GM12878 (cell line): ENCODE results near the gene USP10. TPM values are rescaled to one million over a fixed set of nuclear protein-coding genes. Genes with fewer than 3 reads are reported as not detected.

Experiments
- ATAC-seq: fragments of 200-7000 bp; cut with Tn5 transposase; 3 replicates; pipeline ENCODE4 v1.9.1; 2020; ENCODE audit warnings: mild to moderate bottlenecking, moderate library complexity
- BruUV-seq: library from RNA; stranded (reverse); fragments of 400-500 nt; replicated peaks from 2 replicates; lab custom pipeline; 2021; lab: Mats Ljungman, UMichigan
- CTCF ChIA-PET: fragments of 300-600 bp; sonication (Branson Sonifier 250); formaldehyde crosslinking; extraction: SDS; loops from one replicate; lab custom pipeline; 2021; ENCODE audit warnings: inconsistent platforms; lab: Yijun Ruan, JAX
- POLR2A ChIA-PET: fragments of 350-600 bp; formaldehyde crosslinking; extraction: SDS; loops from one replicate; lab custom pipeline; 2021; ENCODE audit warnings: inconsistent platforms; lab: Charles Lee
- RAD21 ChIA-PET: fragments of 300-600 bp; sonication (Branson Sonifier 250); formaldehyde crosslinking; loops from one replicate; lab custom pipeline; 2023; ENCODE audit warnings: antibody characterized with exemption; ENCODE audit not compliant: unreplicated experiment; lab: Charles Lee
- SMC1A ChIA-PET: fragments of 300-600 bp; sonication (Branson Sonifier 250); formaldehyde crosslinking; loops from one replicate; lab custom pipeline; 2023; ENCODE audit not compliant: unreplicated experiment, uncharacterized antibody; lab: Charles Lee
- DNase-seq: peaks from one replicate; pipeline ENCODE4 v3.0.0-alpha.2; 2011; ENCODE audit warnings: low read depth, low spot score
- FAIRE-seq: peaks from 3 replicates; lab custom pipeline; 2011; peaks lifted over from hg19 to GRCh38; lab: Jason Lieb, UNC
- H2AFZ ChIP-seq: 2 replicates; pipeline ENCODE4 v1.6.0; 2011; ENCODE audit warnings: low read depth, low read length, control low read depth; ENCODE audit not compliant: control insufficient read depth
- H3K27ac ChIP-seq: 2 replicates; pipeline ENCODE4 v1.5.1; 2011; ENCODE audit warnings: control low read depth; ENCODE audit not compliant: control insufficient read depth, insufficient read depth
- H3K27me3 ChIP-seq, 2 experiments: replicated peaks in 1 of 2; 2 replicates each; pipeline versions ENCODE4 v1.6.0 to v1.6.1; 2011; ENCODE audit warnings: low read length in 1 of 2; ENCODE audit not compliant: control insufficient read depth in 2 of 2, insufficient read depth in 2 of 2
- H3K36me3 ChIP-seq, 2 experiments: 2 replicates each; pipeline ENCODE4 v1.5.1; 2011; ENCODE audit warnings: low read length in 1 of 2; ENCODE audit not compliant: control insufficient read depth in 2 of 2, insufficient read depth in 2 of 2
- H3K4me1 ChIP-seq: 2 replicates; pipeline ENCODE4 v1.6.1; 2011; ENCODE audit warnings: mild to moderate bottlenecking, low read length, moderate library complexity, mixed read lengths; ENCODE audit not compliant: control insufficient read depth, insufficient read depth
- H3K4me2 ChIP-seq: 2 replicates; pipeline ENCODE4 v1.6.0; 2011; ENCODE audit warnings: control low read depth; ENCODE audit not compliant: control insufficient read depth, insufficient read depth
- H3K4me3 ChIP-seq: fragments of 200-600 bp; sonication (generic); 2 replicates; pipeline ENCODE4 v1.5.1; 2016
- H3K79me2 ChIP-seq: 2 replicates; pipeline ENCODE4 v1.6.0; 2011; ENCODE audit warnings: low read length; ENCODE audit not compliant: control insufficient read depth, insufficient read depth
- H3K9ac ChIP-seq: 2 replicates; pipeline ENCODE4 v1.8.0; 2011; ENCODE audit warnings: low read length, control low read depth, mixed read lengths; ENCODE audit not compliant: control insufficient read depth, insufficient read depth
- H3K9me3 ChIP-seq: replicated peaks from 3 replicates; pipeline ENCODE4 v1.5.1; 2011; ENCODE audit warnings: mild to moderate bottlenecking, low read length; ENCODE audit not compliant: control insufficient read depth, insufficient read depth
- H4K20me1 ChIP-seq: 2 replicates; pipeline ENCODE4 v1.6.0; 2011; ENCODE audit not compliant: control insufficient read depth, insufficient read depth
- CEBPZ ChIP-seq: fragments of 150-350 bp; IDR thresholded peaks from 2 replicates; pipeline ENCODE4 v1.6.1; 2016; ENCODE audit warnings: low read depth, low read length
- CHD4 ChIP-seq: fragments of 200-600 bp; sonication (generic); IDR thresholded peaks from 2 replicates; pipeline ENCODE4 v1.6.1; 2016; ENCODE audit warnings: mild to moderate bottlenecking
- CUX1 ChIP-seq: IDR thresholded peaks from 2 replicates; pipeline ENCODE4 v1.6.1; 2012; ENCODE audit warnings: improper control_type of control experiment, low read depth, low read length; ENCODE audit not compliant: insufficient replicate concordance
- E2F8 ChIP-seq: fragments of 450-650 bp; IDR thresholded peaks from 2 replicates; pipeline ENCODE4 v1.6.1; 2018; ENCODE audit warnings: mild to moderate bottlenecking, low read depth, moderate library complexity; ENCODE audit not compliant: partially characterized antibody
- ETV6 ChIP-seq, 2 experiments: fragments of 450-650 bp in 1 of 2; IDR thresholded peaks in 1 of 2; conservative IDR thresholded peaks in 1 of 2; 2 replicates each; pipeline ENCODE4 v1.6.1; 2014; ENCODE audit warnings: antibody characterized with exemption in 1 of 2, borderline replicate concordance in 1 of 2, low read depth in 1 of 2, mild to moderate bottlenecking in 1 of 2, moderate library complexity in 1 of 2
- JUND ChIP-seq: IDR thresholded peaks from 2 replicates; pipeline ENCODE4 v1.6.1; 2012; ENCODE audit warnings: low read depth, mild to moderate bottlenecking, low read length, improper control_type of control experiment, moderate library complexity
- POLR2AphosphoS2 ChIP-seq: IDR thresholded peaks from 2 replicates; pipeline ENCODE4 v1.6.1; 2011; ENCODE audit warnings: low read depth, mild to moderate bottlenecking, low read length, improper control_type of control experiment, moderate library complexity
- TCF3 ChIP-seq: IDR thresholded peaks from 2 replicates; pipeline ENCODE4 v1.6.1; 2012; ENCODE audit warnings: low read depth, mild to moderate bottlenecking, low read length, borderline replicate concordance; ENCODE audit not compliant: insufficient read depth
- WRNIP1 ChIP-seq: IDR thresholded peaks from 2 replicates; pipeline ENCODE4 v1.6.1; 2011; ENCODE audit warnings: low read depth, low read length, improper control_type of control experiment, borderline replicate concordance
- WGBS: methylation state at CpG from one replicate; pipeline ENCODE4 v1.1.6; 2016; ENCODE audit warnings: low lambda C conversion rate; ENCODE audit not compliant: insufficient replicate concordance, insufficient coverage; ENCODE audit errors: missing lambda C conversion rate; 5-methylcytosine and 5-hydroxymethylcytosine counted together
- in situ Hi-C: fragments of 300-500 bp; cut with MboI; formaldehyde crosslinking; loops from 9 replicates; pipeline ENCODE4 v1.14.3; 2018; ENCODE audit warnings: mixed read lengths
- intact Hi-C: fragments of 100-400 bp; cut with micrococcal nuclease; formaldehyde crosslinking; loops from one replicate; pipeline ENCODE4 v1.14.2; 2022; ENCODE audit not compliant: unreplicated experiment
- polyA plus RNA-seq, 11 experiments: library from polyadenylated mRNA; depleted of rRNA in 4 of 11; unstranded in 6 of 11; stranded (reverse) in 5 of 11; fragments of >200 nt; fragmentation: Nextera tagmentation in 4 of 11; fragmentation: Illumina TruSeq in 1 of 11; extraction: Ambion mirVana in 4 of 11; extraction: Trizol in 1 of 11; gene quantifications; 1 replicate in 1 of 11; 2 replicates in 10 of 11; pipeline versions ENCODE4 v1.2.1 to v1.2.3, GENCODE V29; 2011 to 2016; ENCODE audit warnings: inconsistent platforms in 2 of 11, missing spikeins in 2 of 11, low read depth in 1 of 11
- total RNA-seq, 4 experiments: library from RNA; depleted of rRNA in 3 of 4; stranded (reverse); fragments of >200 nt in 3 of 4; fragmentation: Illumina TruSeq in 1 of 4; extraction: Trizol in 1 of 4; gene quantifications; 2 replicates each; pipeline versions ENCODE4 v1.2.1 to v1.2.3, GENCODE V29; 2013 to 2021

Gene USP10
- total and polyA plus RNA-seq, 10 of the 15 experiments (the other 5 are each of a cell fraction or from before 2014, with no cell fraction given): 46.1 to 160 (median 105) TPM

- TF ChIP-seq E2F8: no peak
- no peak for TF ChIP-seq CUX1
- TF ChIP-seq WRNIP1: no peak
Observed at GRCh38 chr16:84806890-84807258, 107.1 kb downstream of the USP10 start (continued).

- ChIA-PET POLR2A (no interaction called here), SMC1A (no interaction called here), RAD21 (no interaction called here), CTCF (no interaction called here)
- H4K20me1 ChIP-seq: no peaks in the 10 kb centered on the region
- 57% methylated on average over 6 of the region's 7 CpGs for WGBS
- no peaks in the 10 kb centered on the region for H3K79me2 ChIP-seq
- no peak for DNase-seq
- in situ Hi-C loops (no loop called here), intact Hi-C loops (loop anchor here (1.0 kb wide), 1 partner anchor 26 kb away; no protein-coding TSS in a partner anchor)
- H3K4me3 ChIP-seq: no peak overlapping the region
- no peak overlapping the region for H3K9ac ChIP-seq
- H3K36me3 ChIP-seq: no peaks in the 10 kb centered on the region
- no peak for ATAC-seq
- H3K9me3 ChIP-seq: no peaks in the 10 kb centered on the region; the same call in 2 of the 3 replicates
- H2AFZ ChIP-seq: no peak overlapping the region
- no peak for FAIRE-seq
- no peak overlapping the region for H3K27ac ChIP-seq
- no TSS peak for BruUV-seq
- H3K4me1 ChIP-seq: peaks cover 21% of the 10 kb centered on the region
- H3K27me3 ChIP-seq: no peaks in the 10 kb centered on the region
- no peak overlapping the region for H3K4me2 ChIP-seq
- TF ChIP-seq ETV6 (conservative IDR thresholded peaks at IDR 0.05 in 1 of 2, IDR thresholded peaks at IDR 0.05 in 1 of 2; ENCODE audit: borderline replicate concordance in 1 of 2, low read depth in 1 of 2) (no peak), CEBPZ (no peak), TCF3 (no peak), CHD4 (no peak), JUND (no peak), POLR2AphosphoS2 (no peak)
Observed at GRCh38 chr16:84807776-84808175, 108.0 kb downstream of the USP10 start.
